H1 (cell line): ENCODE measurements around the gene ACOT9. TPM values are rescaled to one million over a fixed set of nuclear protein-coding genes. Genes with fewer than 3 reads are reported as not detected.

Experiments used
- CTCF ChIA-PET: fragments of 300-600 bp; sonication (Branson Sonifier 250); formaldehyde crosslinking; loops from one replicate; lab custom pipeline; 2021; ENCODE audit not compliant: partially characterized antibody; lab: Charles Lee
- POLR2A ChIA-PET: fragments of 300-600 bp; sonication (Branson Sonifier 250); formaldehyde crosslinking; loops from one replicate; lab custom pipeline; 2021; ENCODE audit warnings: inconsistent platforms; ENCODE audit not compliant: partially characterized antibody; lab: Charles Lee
- DNase-seq, 2 experiments: peaks; one replicate each; pipeline versions ENCODE4 v3.0.0 to v3.0.0-alpha.2; 2010 to 2022; ENCODE audit warnings: low spot score in 2 of 2, low read depth in 1 of 2, mixed read lengths in 1 of 2
- FAIRE-seq: peaks from 2 replicates; lab custom pipeline; 2011; peaks lifted over from hg19 to GRCh38; lab: Jason Lieb, UNC
- H2AFZ ChIP-seq: 2 replicates; pipeline ENCODE4 v1.8.1; 2012; ENCODE audit warnings: low read length, inconsistent platforms
- H2AK5ac ChIP-seq: 2 replicates; pipeline ENCODE4 v1.6.1; 2013; ENCODE audit warnings: low read depth, low read length
- H2BK120ac ChIP-seq: replicated peaks from 2 replicates; pipeline ENCODE3; 2013; ENCODE audit warnings: low read depth, low read length, inconsistent platforms
- H2BK12ac ChIP-seq: 2 replicates; pipeline ENCODE4 v1.6.1; 2013; ENCODE audit warnings: low read depth, low read length
- H2BK15ac ChIP-seq: 2 replicates; pipeline ENCODE4 v1.6.1; 2013; ENCODE audit warnings: low read length
- H2BK20ac ChIP-seq: 2 replicates; pipeline ENCODE4 v1.6.1; 2013; ENCODE audit warnings: low read length
- H2BK5ac ChIP-seq: 2 replicates; pipeline ENCODE4 v1.6.1; 2013; ENCODE audit warnings: low read depth, low read length
- H3K14ac ChIP-seq: 2 replicates; pipeline ENCODE4 v1.6.1; 2013; ENCODE audit warnings: inconsistent platforms; ENCODE audit not compliant: insufficient read length
- H3K18ac ChIP-seq: 2 replicates; pipeline ENCODE4 v1.6.1; 2013; ENCODE audit warnings: low read length; ENCODE audit errors: extremely low read depth
- H3K23ac ChIP-seq: 2 replicates; pipeline ENCODE4 v1.6.1; 2013; ENCODE audit warnings: inconsistent platforms; ENCODE audit not compliant: insufficient read length
- H3K23me2 ChIP-seq: 2 replicates; pipeline ENCODE4 v1.6.1; 2013; ENCODE audit warnings: low read depth, low read length
- H3K27ac ChIP-seq: 2 replicates; pipeline ENCODE4 v1.6.1; 2011; ENCODE audit warnings: low read depth, low read length, inconsistent platforms
- H3K27me3 ChIP-seq, 4 experiments: replicated peaks in 1 of 4; 1 replicate in 1 of 4; 2 replicates in 3 of 4; pipeline versions ENCODE4 v1.6.1 to v1.8.1; 2011 to 2013; ENCODE audit warnings: low read length in 3 of 4, mild to moderate bottlenecking in 3 of 4, inconsistent platforms in 2 of 4, mixed read lengths in 2 of 4, moderate library complexity in 1 of 4; ENCODE audit not compliant: control insufficient read depth in 3 of 4, insufficient read depth in 3 of 4; ENCODE audit errors: extremely low read depth in 1 of 4
- H3K36me3 ChIP-seq, 4 experiments: 2 replicates each; pipeline versions ENCODE4 v1.6.1 to v1.8.1; 2011 to 2013; ENCODE audit warnings: mild to moderate bottlenecking in 4 of 4, low read length in 3 of 4, moderate library complexity in 2 of 4, control low read depth in 1 of 4, inconsistent platforms in 1 of 4; ENCODE audit not compliant: insufficient read depth in 4 of 4, control insufficient read depth in 2 of 4
- H3K4ac ChIP-seq: replicated peaks from 2 replicates; pipeline ENCODE3; 2013; ENCODE audit warnings: low read length, low read depth, mixed read lengths, inconsistent platforms; ENCODE audit not compliant: insufficient read length
- H3K4me1 ChIP-seq, 4 experiments: replicated peaks in 1 of 4; 1 replicate in 1 of 4; 2 replicates in 3 of 4; pipeline versions ENCODE4 v1.6.1 to v1.8.1; 2011 to 2013; ENCODE audit warnings: low read length in 3 of 4, inconsistent platforms in 2 of 4, mixed read lengths in 1 of 4; ENCODE audit not compliant: insufficient read depth in 4 of 4, control insufficient read depth in 3 of 4
- H3K4me2 ChIP-seq, 2 experiments: 2 replicates each; pipeline versions ENCODE4 v1.6.1 to v1.8.1; 2011 to 2013; ENCODE audit warnings: low read depth in 2 of 2, low read length in 2 of 2, control low read depth in 1 of 2, inconsistent platforms in 1 of 2, mild to moderate bottlenecking in 1 of 2; ENCODE audit not compliant: insufficient read depth in 1 of 2
- H3K4me3 ChIP-seq, 4 experiments: fragments of 200-600, 300-600 bp in 1 of 4; sonication (generic), shearing (Covaris generic), sonication (Bioruptor Twin) in 1 of 4; 2 replicates each; pipeline versions ENCODE4 v1.5.1 to v1.8.1; 2011 to 2016; ENCODE audit warnings: low read length in 4 of 4, low read depth in 3 of 4, control low read depth in 2 of 4, inconsistent platforms in 2 of 4, mild to moderate bottlenecking in 2 of 4, mixed read lengths in 1 of 4, moderate library complexity in 1 of 4; ENCODE audit not compliant: insufficient read depth in 2 of 4; ENCODE audit errors: extremely low read depth in 1 of 4
- H3K56ac ChIP-seq: replicated peaks from 2 replicates; pipeline ENCODE3; 2013; ENCODE audit warnings: low read depth, mild to moderate bottlenecking, mixed read lengths, low read length, inconsistent platforms; ENCODE audit not compliant: insufficient read length
- H3K79me1 ChIP-seq: 2 replicates; pipeline ENCODE4 v1.6.1; 2013; ENCODE audit warnings: low read depth, low read length, control low read depth
- H3K79me2 ChIP-seq, 2 experiments: 2 replicates each; pipeline versions ENCODE4 v1.6.1 to v1.8.1; 2012 to 2013; ENCODE audit warnings: low read length in 2 of 2, mild to moderate bottlenecking in 2 of 2, inconsistent platforms in 1 of 2; ENCODE audit not compliant: insufficient read depth in 2 of 2, control insufficient read depth in 1 of 2
- H3K9ac ChIP-seq, 4 experiments: replicated peaks in 1 of 4; 1 replicate in 1 of 4; 2 replicates in 3 of 4; pipeline versions ENCODE4 v1.6.1 to v1.8.1; 2011 to 2013; ENCODE audit warnings: low read depth in 3 of 4, low read length in 3 of 4, control low read depth in 2 of 4, mild to moderate bottlenecking in 2 of 4, moderate library complexity in 2 of 4, inconsistent platforms in 1 of 4; ENCODE audit errors: extremely low read depth in 1 of 4
- H3K9me3 ChIP-seq, 2 experiments: 2 replicates each; pipeline versions ENCODE4 v1.6.1 to v1.8.1; 2012 to 2013; ENCODE audit warnings: mild to moderate bottlenecking in 2 of 2, moderate library complexity in 2 of 2, control low read depth in 1 of 2, inconsistent platforms in 1 of 2, low read depth in 1 of 2, low read length in 1 of 2, mixed read lengths in 1 of 2; ENCODE audit not compliant: insufficient read depth in 2 of 2
- H4K20me1 ChIP-seq, 2 experiments: replicated peaks in 1 of 2; 2 replicates each; pipeline versions ENCODE3 to v1.8.1; 2011 to 2013; ENCODE audit warnings: inconsistent platforms in 2 of 2, low read length in 2 of 2, mild to moderate bottlenecking in 1 of 2; ENCODE audit not compliant: insufficient read depth in 2 of 2, control insufficient read depth in 1 of 2
- H4K5ac ChIP-seq: 2 replicates; pipeline ENCODE4 v1.6.1; 2013; ENCODE audit warnings: low read length, low read depth, mixed read lengths, inconsistent platforms; ENCODE audit not compliant: insufficient read length
- H4K8ac ChIP-seq: 2 replicates; pipeline ENCODE4 v1.8.0; 2013; ENCODE audit warnings: mild to moderate bottlenecking, moderate library complexity, low read length, inconsistent platforms; ENCODE audit not compliant: insufficient read depth; ENCODE audit errors: extremely low read depth
- H4K91ac ChIP-seq: replicated peaks from 2 replicates; pipeline ENCODE3; 2013; ENCODE audit warnings: low read length, mixed read lengths, inconsistent platforms; ENCODE audit not compliant: insufficient read length
- ASH2L ChIP-seq: fragments of 200-600, 300-600 bp; sonication (generic); IDR thresholded peaks from one replicate; pipeline ENCODE4 v1.7.1; 2017; ENCODE audit warnings: low read length
- CTCF ChIP-seq, 3 experiments: IDR thresholded peaks; 1 replicate in 2 of 3; 2 replicates in 1 of 3; pipeline versions ENCODE4 v1.5.1 to v1.6.1; 2011; ENCODE audit warnings: low read length in 3 of 3, mild to moderate bottlenecking in 3 of 3, inconsistent platforms in 2 of 3, low read depth in 1 of 3, moderate library complexity in 1 of 3; ENCODE audit not compliant: insufficient read depth in 1 of 3; ENCODE audit errors: control extremely low read depth in 1 of 3
- RNF2 ChIP-seq: fragments of 200-900, 300-1000 bp; sonication (generic); IDR thresholded peaks from 2 replicates; pipeline ENCODE4 v1.7.1; 2016; ENCODE audit warnings: borderline replicate concordance, low read depth, mild to moderate bottlenecking, antibody characterized with exemption, low read length; ENCODE audit not compliant: poor library complexity, severe bottlenecking; ENCODE audit errors: missing control alignments
- USF2 ChIP-seq: IDR thresholded peaks from 2 replicates; pipeline ENCODE4 v1.6.1; 2011; ENCODE audit warnings: low read length, improper control_type of control experiment
- WGBS, 2 experiments: shearing (Covaris generic) in 1 of 2; methylation state at CpG; one replicate each; pipeline versions ENCODE4 v1.1.6 to v1.1.7; 2013 to 2015; ENCODE audit warnings: low lambda C conversion rate in 2 of 2, mixed read lengths in 2 of 2, inconsistent platforms in 1 of 2, low coverage in 1 of 2, missing lambda C conversion rate in 1 of 2; ENCODE audit not compliant: insufficient replicate concordance in 2 of 2, insufficient coverage in 1 of 2, insufficient read length in 1 of 2; ENCODE audit errors: extremely low coverage in 1 of 2, missing lambda C conversion rate in 1 of 2; 5-methylcytosine and 5-hydroxymethylcytosine counted together
- polyA plus RNA-seq, 7 experiments: library from polyadenylated mRNA; depleted of rRNA in 3 of 7; stranded (reverse) in 5 of 7; unstranded in 2 of 7; fragments of >200 nt in 5 of 7; fragments of 200-250 nt in 2 of 7; gene quantifications; 1 replicate in 5 of 7; 2 replicates in 1 of 7; 4 replicates in 1 of 7; pipeline versions ENCODE4 v1.2.1 to v1.2.3, GENCODE V29; 2011 to 2013; ENCODE audit warnings: missing spikeins in 2 of 7, mixed read lengths in 2 of 7
- total RNA-seq: library from RNA; stranded (reverse); fragmentation: NEBNext Ultra II Directional; extraction: Animal tissue kit (Norgen Biotek cat#: 25700); gene quantifications from 2 replicates; pipeline ENCODE4 v1.2.1, GENCODE V29; 2021

The ACOT9 gene
- total and polyA plus RNA-seq, 2 of the 8 experiments (the other 6 are each of a cell fraction or from before 2014, with no cell fraction given): 20.7 to 39.5 TPM

DNA sequence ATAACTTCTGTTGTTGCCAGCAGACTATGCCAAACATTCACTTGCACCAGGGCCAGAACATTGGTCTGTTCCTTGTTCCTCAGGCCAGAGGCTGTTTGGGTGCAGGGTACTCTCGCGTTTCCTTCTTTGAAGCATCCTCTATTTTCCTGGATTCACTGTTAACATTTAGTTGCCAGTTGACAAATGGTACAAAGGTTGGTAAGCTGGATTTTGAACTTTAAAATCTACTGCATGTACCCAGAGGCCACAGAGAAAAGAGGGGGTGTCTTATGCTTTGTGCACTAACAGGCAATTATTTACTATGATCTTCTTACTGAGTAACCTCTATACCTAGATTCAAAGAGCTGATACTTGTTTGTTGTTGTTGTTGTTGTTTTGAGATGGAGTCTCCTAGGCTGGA, 27.1 kb upstream of the ACOT9 start:
- H3K27me3 ChIP-seq: no peaks in the 10 kb centered on the region
- no peak overlapping the region for H2BK20ac ChIP-seq
- no peak overlapping the region for H3K9ac ChIP-seq
- no peak overlapping the region for H4K5ac ChIP-seq
- no peaks in the 10 kb centered on the region for H4K20me1 ChIP-seq
- no peak overlapping the region for H3K18ac ChIP-seq
- no peak overlapping the region for H3K14ac ChIP-seq
- H2BK120ac ChIP-seq: no peak overlapping the region
- 92% methylated on average over 2 of the region's 2 CpGs; no CpG with 5 or more reads in 1 of the 2 experiments for WGBS, 2 experiments
- no peak overlapping the region for H2BK12ac ChIP-seq
- H3K56ac ChIP-seq: no peak overlapping the region
- H2AK5ac ChIP-seq: no peak overlapping the region
- no peak overlapping the region for H3K23ac ChIP-seq
- H3K27ac ChIP-seq: no peak overlapping the region
- ChIA-PET POLR2A (interaction anchor here (1.0 kb wide), 1 partner anchor 13 kb away, joined by 3 read pairs; the partner anchor contains the start of gene SAT1), CTCF (no interaction called here)
- H3K4me3 ChIP-seq: no peak overlapping the region
- no peaks in the 10 kb centered on the region for H3K23me2 ChIP-seq
- no peak overlapping the region for H2BK5ac ChIP-seq
- H3K79me2 ChIP-seq: no peaks in the 10 kb centered on the region
- FAIRE-seq (no peak), DNase-seq (no peak)
- no peaks in the 10 kb centered on the region for H3K36me3 ChIP-seq
- no peaks in the 10 kb centered on the region for H3K79me1 ChIP-seq
- no peaks in the 10 kb centered on the region for H3K4me1 ChIP-seq
- no peak overlapping the region for H4K91ac ChIP-seq
- no peak overlapping the region for H2BK15ac ChIP-seq
- TF ChIP-seq CTCF (IDR thresholded peaks at IDR 0.05; ENCODE audit: control extremely low read depth in 1 of 3, insufficient read depth in 1 of 3, low read depth in 1 of 3, low read length in 3 of 3): no peak
- TF ChIP-seq RNF2: no peak
- TF ChIP-seq ASH2L: no peak
- no peak for TF ChIP-seq USF2
- H3K4me2 ChIP-seq: no peak overlapping the region
- H4K8ac ChIP-seq: no peak overlapping the region
- no peak overlapping the region for H3K4ac ChIP-seq
- peaks cover 0 to 8% of the 10 kb centered on the region in 2 experiments; a peak in 1 of 4 replicates for H3K9me3 ChIP-seq
- H2AFZ ChIP-seq: no peak overlapping the region
